OCI-LY1 (cell line): Measurements from ENCODE around the gene CDH23.

Experiments used
- H2AFZ ChIP-seq: fragments of 200-600 bp; sonication (generic), shearing (Covaris generic); 2 replicates; pipeline ENCODE4 v1.6.0; 2014; ENCODE audit warnings: antibody characterized with exemption, mild to moderate bottlenecking, low read length
- H3F3A ChIP-seq: fragments of 200-600 bp; sonication (generic), shearing (Covaris generic); 2 replicates; pipeline ENCODE4 v1.6.0; 2014; ENCODE audit warnings: mild to moderate bottlenecking, antibody characterized with exemption, low read length, moderate library complexity; ENCODE audit not compliant: insufficient read depth
- H3K27ac ChIP-seq: fragments of 200-600 bp; sonication (generic); 2 replicates; pipeline ENCODE4 v1.5.1; 2014; ENCODE audit warnings: low read length, mixed run types, mild to moderate bottlenecking, low read depth; ENCODE audit not compliant: poor library complexity, severe bottlenecking
- H3K27me3 ChIP-seq: fragments of 200-600 bp; sonication (generic); 2 replicates; pipeline ENCODE4 v1.6.0; 2014; ENCODE audit warnings: antibody characterized with exemption, mild to moderate bottlenecking, low read length, moderate library complexity; ENCODE audit not compliant: insufficient read depth
- H3K36me3 ChIP-seq: fragments of 200-600 bp; sonication (generic); 2 replicates; pipeline ENCODE4 v1.6.1; 2014; ENCODE audit warnings: mild to moderate bottlenecking, antibody characterized with exemption, low read length, moderate library complexity, mixed read lengths; ENCODE audit not compliant: insufficient read depth
- H3K4me1 ChIP-seq: fragments of 200-600 bp; sonication (generic); 2 replicates; pipeline ENCODE4 v1.5.1; 2014; ENCODE audit warnings: mild to moderate bottlenecking, low read length, moderate library complexity; ENCODE audit not compliant: insufficient read depth, severe bottlenecking
- H3K4me2 ChIP-seq: fragments of 200-600 bp; sonication (generic), shearing (Covaris generic); 2 replicates; pipeline ENCODE4 v1.6.1; 2014; ENCODE audit warnings: low read length
- H3K4me3 ChIP-seq: fragments of 200-600 bp; sonication (generic); 2 replicates; pipeline ENCODE4 v1.5.1; 2014; ENCODE audit warnings: low read length, low read depth, mild to moderate bottlenecking, mixed read lengths; ENCODE audit not compliant: poor library complexity, severe bottlenecking
- H3K79me2 ChIP-seq: fragments of 200-600 bp; shearing (Covaris generic); 2 replicates; pipeline ENCODE4 v1.6.1; 2016; ENCODE audit warnings: mixed run types, low read length, mixed read lengths; ENCODE audit not compliant: insufficient read depth
- H3K9ac ChIP-seq: fragments of 200-600 bp; sonication (generic), shearing (Covaris generic); 2 replicates; pipeline ENCODE4 v1.6.1; 2014; ENCODE audit warnings: mild to moderate bottlenecking, low read length, mixed read lengths
- H3K9me2 ChIP-seq: fragments of 200-600 bp; sonication (generic), shearing (Covaris generic); 2 replicates; pipeline ENCODE4 v1.6.1; 2014; ENCODE audit warnings: low read depth, mild to moderate bottlenecking, low read length, mixed read lengths
- H3K9me3 ChIP-seq: fragments of 200-600 bp; shearing (Covaris generic); 2 replicates; pipeline ENCODE4 v1.6.1; 2014; ENCODE audit warnings: low read length, mixed read lengths
- H4K20me1 ChIP-seq: fragments of 200-600 bp; sonication (generic), shearing (Covaris generic); 2 replicates; pipeline ENCODE4 v1.6.0; 2016; ENCODE audit warnings: mild to moderate bottlenecking, low read length; ENCODE audit not compliant: insufficient read depth
- CTCF ChIP-seq: fragments of 200-600 bp; sonication (generic), shearing (Covaris generic); IDR thresholded peaks from 2 replicates; pipeline ENCODE4 v1.5.1; 2017; ENCODE audit warnings: mild to moderate bottlenecking, antibody characterized with exemption, low read length, moderate library complexity, mixed read lengths
- EZH2 ChIP-seq: fragments of 200-600 bp; sonication (generic), shearing (Covaris generic); IDR thresholded peaks from 2 replicates; pipeline ENCODE4 v1.8.0; 2017; ENCODE audit warnings: borderline replicate concordance, mixed run types, mild to moderate bottlenecking, antibody characterized with exemption, low read length, moderate library complexity, mixed read lengths

Gene CDH23

GRCh38 chr10:71750124-71750841, 353.6 kb downstream of the CDH23 start:
- peaks cover 6% of the 10 kb centered on the region for H3K4me1 ChIP-seq
- H3K4me2 ChIP-seq = no peak overlapping the region

GRCh38 chr10:71750986-71751385, 354.3 kb downstream of the CDH23 start:
- Histone ChIP-seq H3K4me2 (no peak overlapping the region), H3K4me3 (no peak overlapping the region), H2AFZ (no peak overlapping the region), H3K4me1 (peaks cover 6% of the 10 kb centered on the region), H3K79me2 (no peaks in the 10 kb centered on the region), H3K27ac (no peak overlapping the region), H3K9ac (no peak overlapping the region), H3K9me3 (no peaks in the 10 kb centered on the region), H3F3A (no peaks in the 10 kb centered on the region), H3K9me2 (no peaks in the 10 kb centered on the region), H4K20me1 (no peaks in the 10 kb centered on the region), H3K36me3 (no peaks in the 10 kb centered on the region), H3K27me3 (peaks cover 17% of the 10 kb centered on the region)
- TF ChIP-seq CTCF = no peak
- TF ChIP-seq EZH2 = no peak

More at GRCh38 chr10:71750124-71750841, 353.6 kb downstream of the CDH23 start:
- no peaks in the 10 kb centered on the region for H3K79me2 ChIP-seq
- no peaks in the 10 kb centered on the region for H4K20me1 ChIP-seq
- no peak overlapping the region for H3K9ac ChIP-seq
- H3K36me3 ChIP-seq = no peaks in the 10 kb centered on the region
- no peak overlapping the region for H3K4me3 ChIP-seq
- H3K27ac ChIP-seq = no peak overlapping the region
- H3K27me3 ChIP-seq = peaks cover 13% of the 10 kb centered on the region
- no peak for TF ChIP-seq EZH2
- no peak for TF ChIP-seq CTCF
- no peaks in the 10 kb centered on the region for H3K9me3 ChIP-seq
- no peaks in the 10 kb centered on the region for H3K9me2 ChIP-seq
- H3F3A ChIP-seq = no peaks in the 10 kb centered on the region
- no peak overlapping the region for H2AFZ ChIP-seq

- TF ChIP-seq EZH2 (no peak), CTCF (no peak)
- H3K36me3 ChIP-seq = no peaks in the 10 kb centered on the region
- no peak overlapping the region for H3K4me2 ChIP-seq
- H3K9me3 ChIP-seq = no peaks in the 10 kb centered on the region
- H3K27me3 ChIP-seq = peaks cover 17% of the 10 kb centered on the region
- no peak overlapping the region for H3K4me3 ChIP-seq
- H3F3A ChIP-seq = no peaks in the 10 kb centered on the region
- H3K27ac ChIP-seq = no peak overlapping the region
- no peak overlapping the region for H2AFZ ChIP-seq
- no peaks in the 10 kb centered on the region for H4K20me1 ChIP-seq
- peaks cover 6% of the 10 kb centered on the region for H3K4me1 ChIP-seq
- no peaks in the 10 kb centered on the region for H3K79me2 ChIP-seq
- no peak overlapping the region for H3K9ac ChIP-seq
- no peaks in the 10 kb centered on the region for H3K9me2 ChIP-seq
These were observed 354.9 kb downstream of the CDH23 start for GRCh38 chr10:71751515-71752224.
